ENCODE measurements around the gene TVP23C.
"Not testable (repeated sequence)": the region's sequence is repeated elsewhere in the genome, so short reads cannot be mapped to it uniquely, and the experiment has no call there.

GRCh38 chr17:15591986-15592385 is 28.7 kb upstream of the TVP23C start:
- TF ChIP-seq POLR2A, POU2F2, POLR2AphosphoS5, TAF1 (IDR thresholded peaks at IDR 0.05; ENCODE audit: low read depth, low read length): not testable (repeated sequence)
